Measurements from ENCODE around the gene ABCD1. TPM values are rescaled to one million over a fixed set of nuclear protein-coding genes. Genes with fewer than 3 reads are reported as not detected.

ABCD1 gene
- total and polyA plus RNA-seq, 9 of the 15 experiments (the other 6 are each of a cell fraction or from before 2014, with no cell fraction given) = 0.07 to 6.9 (median 2.2) TPM

DNA sequence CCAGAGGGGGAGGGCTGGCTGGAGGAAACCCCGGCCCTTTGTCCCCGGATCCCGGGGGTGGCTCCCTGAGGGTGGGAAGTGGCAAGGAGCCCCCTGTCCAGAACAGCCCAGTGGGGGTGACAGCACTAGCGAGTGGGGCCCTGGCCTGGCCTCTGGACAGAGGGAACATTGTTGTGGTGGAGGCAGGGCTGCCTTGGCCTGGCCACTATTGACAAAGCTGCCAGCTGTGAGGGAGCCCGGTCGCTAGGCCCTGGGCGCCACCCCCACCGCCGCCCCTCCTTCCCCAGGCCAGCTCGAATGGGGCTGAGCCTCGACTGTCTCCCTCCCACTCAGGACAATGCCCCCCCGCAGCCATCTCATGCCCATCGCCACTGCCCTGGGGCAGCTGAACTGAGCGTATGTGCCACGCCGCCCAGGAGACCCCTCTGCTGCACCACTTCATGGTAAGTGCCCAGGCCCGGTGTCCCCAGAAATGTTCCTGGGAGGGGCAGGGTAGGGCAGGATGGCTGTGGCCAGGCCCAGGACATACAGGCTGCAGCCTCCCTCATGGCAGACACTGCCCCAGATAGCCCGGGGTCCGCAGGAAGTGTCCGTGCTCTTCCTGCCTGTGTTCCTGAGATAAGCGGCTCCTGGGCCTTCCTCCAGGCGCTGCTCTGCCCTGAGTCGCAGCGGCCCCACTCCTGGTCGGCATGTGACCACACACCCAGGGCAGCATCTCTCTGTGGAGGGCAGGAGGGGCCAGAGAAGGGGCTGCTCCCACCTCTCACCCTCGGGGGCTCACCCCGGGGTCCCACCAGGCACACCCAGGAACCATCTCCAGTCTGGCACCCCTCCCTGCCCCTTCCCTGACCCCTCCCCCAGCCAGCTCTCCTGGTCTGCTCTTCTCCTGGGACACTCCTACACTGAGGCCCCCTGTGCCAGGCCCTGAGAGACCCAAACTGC, 40.8 kb downstream of the ABCD1 start (continued):
- TF ChIP-seq, protein P1, sequence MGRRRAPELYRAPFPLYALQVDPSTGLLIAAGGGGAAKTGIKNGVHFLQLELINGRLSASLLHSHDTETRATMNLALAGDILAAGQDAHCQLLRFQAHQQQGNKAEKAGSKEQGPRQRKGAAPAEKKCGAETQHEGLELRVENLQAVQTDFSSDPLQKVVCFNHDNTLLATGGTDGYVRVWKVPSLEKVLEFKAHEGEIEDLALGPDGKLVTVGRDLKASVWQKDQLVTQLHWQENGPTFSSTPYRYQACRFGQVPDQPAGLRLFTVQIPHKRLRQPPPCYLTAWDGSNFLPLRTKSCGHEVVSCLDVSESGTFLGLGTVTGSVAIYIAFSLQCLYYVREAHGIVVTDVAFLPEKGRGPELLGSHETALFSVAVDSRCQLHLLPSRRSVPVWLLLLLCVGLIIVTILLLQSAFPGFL (CRISPR knock-in tag; IDR thresholded peaks at IDR 0.05) = no peak
- TF ChIP-seq NR2F6 (CRISPR knock-in tag; IDR thresholded peaks at IDR 0.05) (no peak), ZNF408 (CRISPR knock-in tag; IDR thresholded peaks at IDR 0.05; ENCODE audit: low read depth) (no peak), ATF1 (CRISPR knock-in tag; IDR thresholded peaks at IDR 0.05) (no peak), ATF1 (tag; IDR thresholded peaks at IDR 0.05) (peak; percentile 5; the same call in 1 of the 2 replicates), ZNF224 (CRISPR knock-in tag; IDR thresholded peaks at IDR 0.05) (no peak), CEBPG (CRISPR knock-in tag; IDR thresholded peaks at IDR 0.05) (no peak), CEBPG (tag; conservative IDR thresholded peaks at IDR 0.05 in 1 of 2, IDR thresholded peaks at IDR 0.05 in 1 of 2) (no peak), NUFIP1 (IDR thresholded peaks at IDR 0.05; ENCODE audit: partially characterized antibody) (no peak), CBFB (CRISPR knock-in tag; IDR thresholded peaks at IDR 0.05) (no peak), ZNF175 (CRISPR knock-in tag; IDR thresholded peaks at IDR 0.05; ENCODE audit: low read depth) (no peak), SETDB1 (IDR thresholded peaks at IDR 0.05; ENCODE audit: low read length) (no peak), TFAM (CRISPR knock-in tag; conservative IDR thresholded peaks at IDR 0.05) (no peak), NR3C1 (CRISPR knock-in tag; IDR thresholded peaks at IDR 0.05) (no peak), EP400 (IDR thresholded peaks at IDR 0.05) (peak; percentile 84), ESRRA (IDR thresholded peaks at IDR 0.05; ENCODE audit: borderline replicate concordance, low read depth) (no peak; the same call in 1 of the 2 replicates), ZNF76 (CRISPR knock-in tag; IDR thresholded peaks at IDR 0.05; ENCODE audit: borderline replicate concordance) (peak; percentile 36; the same call in 1 of the 2 replicates), MCM2 (IDR thresholded peaks at IDR 0.05; ENCODE audit: low read depth) (no peak), XRCC5 (IDR thresholded peaks at IDR 0.05; ENCODE audit: low read depth, low read length) (no peak), KDM1A (IDR thresholded peaks at IDR 0.05) (no peak), MCM5 (IDR thresholded peaks at IDR 0.05; ENCODE audit: low read depth) (no peak), SIRT6 (IDR thresholded peaks at IDR 0.05; ENCODE audit: low read depth, low read length) (no peak), POLR2AphosphoS2 (IDR thresholded peaks at IDR 0.05; ENCODE audit: low read length) (no peak)
- TF ChIP-seq, protein P2, sequence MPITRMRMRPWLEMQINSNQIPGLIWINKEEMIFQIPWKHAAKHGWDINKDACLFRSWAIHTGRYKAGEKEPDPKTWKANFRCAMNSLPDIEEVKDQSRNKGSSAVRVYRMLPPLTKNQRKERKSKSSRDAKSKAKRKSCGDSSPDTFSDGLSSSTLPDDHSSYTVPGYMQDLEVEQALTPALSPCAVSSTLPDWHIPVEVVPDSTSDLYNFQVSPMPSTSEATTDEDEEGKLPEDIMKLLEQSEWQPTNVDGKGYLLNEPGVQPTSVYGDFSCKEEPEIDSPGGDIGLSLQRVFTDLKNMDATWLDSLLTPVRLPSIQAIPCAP (CRISPR knock-in tag; IDR thresholded peaks at IDR 0.05; ENCODE audit: borderline replicate concordance) = no peak
- TF ChIP-seq, protein P3, sequence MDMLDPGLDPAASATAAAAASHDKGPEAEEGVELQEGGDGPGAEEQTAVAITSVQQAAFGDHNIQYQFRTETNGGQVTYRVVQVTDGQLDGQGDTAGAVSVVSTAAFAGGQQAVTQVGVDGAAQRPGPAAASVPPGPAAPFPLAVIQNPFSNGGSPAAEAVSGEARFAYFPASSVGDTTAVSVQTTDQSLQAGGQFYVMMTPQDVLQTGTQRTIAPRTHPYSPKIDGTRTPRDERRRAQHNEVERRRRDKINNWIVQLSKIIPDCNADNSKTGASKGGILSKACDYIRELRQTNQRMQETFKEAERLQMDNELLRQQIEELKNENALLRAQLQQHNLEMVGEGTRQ (CRISPR knock-in tag; IDR thresholded peaks at IDR 0.05) = peak; percentile 69
- TF ChIP-seq, protein P4, sequence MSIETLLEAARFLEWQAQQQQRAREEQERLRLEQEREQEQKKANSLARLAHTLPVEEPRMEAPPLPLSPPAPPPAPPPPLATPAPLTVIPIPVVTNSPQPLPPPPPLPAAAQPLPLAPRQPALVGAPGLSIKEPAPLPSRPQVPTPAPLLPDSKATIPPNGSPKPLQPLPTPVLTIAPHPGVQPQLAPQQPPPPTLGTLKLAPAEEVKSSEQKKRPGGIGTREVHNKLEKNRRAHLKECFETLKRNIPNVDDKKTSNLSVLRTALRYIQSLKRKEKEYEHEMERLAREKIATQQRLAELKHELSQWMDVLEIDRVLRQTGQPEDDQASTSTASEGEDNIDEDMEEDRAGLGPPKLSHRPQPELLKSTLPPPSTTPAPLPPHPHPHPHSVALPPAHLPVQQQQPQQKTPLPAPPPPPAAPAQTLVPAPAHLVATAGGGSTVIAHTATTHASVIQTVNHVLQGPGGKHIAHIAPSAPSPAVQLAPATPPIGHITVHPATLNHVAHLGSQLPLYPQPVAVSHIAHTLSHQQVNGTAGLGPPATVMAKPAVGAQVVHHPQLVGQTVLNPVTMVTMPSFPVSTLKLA (conservative IDR thresholded peaks at IDR 0.05) = peak in 1 of 2 experiments; percentile 72; a peak in 2 of 4 replicates
